GM12872 (cell line): ENCODE measurements around the gene TTC9B.

ENCODE experiments used
- TF ChIP-seq, protein P1 (sequence below): IDR thresholded peaks from 3 replicates; pipeline ENCODE4 v1.5.1; 2011; ENCODE audit warnings: low read depth, mild to moderate bottlenecking, low read length, moderate library complexity; ENCODE audit not compliant: insufficient read depth

TTC9B gene

DNA sequence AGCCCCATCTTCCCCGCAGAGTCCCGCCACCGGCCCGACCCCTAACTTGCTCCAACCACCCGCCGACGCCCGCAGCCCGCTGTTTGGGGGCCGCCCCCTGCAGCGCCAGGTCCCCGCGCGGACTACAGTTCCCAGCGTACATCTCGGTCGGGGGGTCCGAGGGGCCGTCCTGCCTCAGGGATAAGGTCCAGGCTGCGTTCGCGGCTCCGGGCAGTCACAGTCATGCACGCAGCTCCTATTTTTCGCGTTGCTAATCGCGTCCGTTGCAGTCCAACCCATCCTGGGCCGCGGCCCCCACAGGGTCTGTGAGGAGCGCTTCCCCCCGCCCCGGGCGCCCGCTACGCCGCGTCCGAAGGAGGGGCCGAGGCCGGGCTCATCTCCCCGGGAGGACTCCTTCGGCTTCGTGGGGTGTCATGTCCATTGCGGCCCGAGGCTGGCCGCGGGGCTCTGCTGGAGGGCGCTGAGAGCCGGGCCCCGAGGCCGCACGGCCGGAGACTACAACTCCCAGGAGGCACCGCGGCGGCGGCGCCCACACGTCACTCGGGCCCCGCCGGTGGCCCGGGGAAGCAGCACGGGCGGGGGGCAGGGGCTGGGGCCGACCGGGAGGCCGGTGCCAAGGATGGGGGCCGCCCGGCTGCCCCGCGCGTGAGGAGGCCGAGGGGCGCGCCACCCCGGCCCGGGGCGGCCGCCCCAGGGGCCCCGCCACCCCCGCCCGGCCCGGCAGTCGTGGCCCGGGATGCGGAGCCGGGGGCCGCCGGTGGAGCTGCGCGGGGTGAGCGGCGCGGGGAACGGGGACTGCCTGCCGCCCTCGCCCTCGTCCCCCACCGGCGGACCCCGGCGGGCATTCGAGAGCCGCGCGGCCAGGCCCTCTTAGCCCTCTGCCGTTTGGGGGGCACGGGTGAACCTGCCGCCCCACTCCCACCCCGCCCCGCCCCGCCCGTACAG, 27.0 kb downstream of the TTC9B start, which contains the start of gene MAP3K10:
MAP3K10 (plus strand) TSS at position 536 of the 945 bp plus-strand sequence. CDS start 606 bp downstream, outside the sequence.
- TF ChIP-seq, protein P1, sequence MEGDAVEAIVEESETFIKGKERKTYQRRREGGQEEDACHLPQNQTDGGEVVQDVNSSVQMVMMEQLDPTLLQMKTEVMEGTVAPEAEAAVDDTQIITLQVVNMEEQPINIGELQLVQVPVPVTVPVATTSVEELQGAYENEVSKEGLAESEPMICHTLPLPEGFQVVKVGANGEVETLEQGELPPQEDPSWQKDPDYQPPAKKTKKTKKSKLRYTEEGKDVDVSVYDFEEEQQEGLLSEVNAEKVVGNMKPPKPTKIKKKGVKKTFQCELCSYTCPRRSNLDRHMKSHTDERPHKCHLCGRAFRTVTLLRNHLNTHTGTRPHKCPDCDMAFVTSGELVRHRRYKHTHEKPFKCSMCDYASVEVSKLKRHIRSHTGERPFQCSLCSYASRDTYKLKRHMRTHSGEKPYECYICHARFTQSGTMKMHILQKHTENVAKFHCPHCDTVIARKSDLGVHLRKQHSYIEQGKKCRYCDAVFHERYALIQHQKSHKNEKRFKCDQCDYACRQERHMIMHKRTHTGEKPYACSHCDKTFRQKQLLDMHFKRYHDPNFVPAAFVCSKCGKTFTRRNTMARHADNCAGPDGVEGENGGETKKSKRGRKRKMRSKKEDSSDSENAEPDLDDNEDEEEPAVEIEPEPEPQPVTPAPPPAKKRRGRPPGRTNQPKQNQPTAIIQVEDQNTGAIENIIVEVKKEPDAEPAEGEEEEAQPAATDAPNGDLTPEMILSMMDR, result no peak

DNA sequence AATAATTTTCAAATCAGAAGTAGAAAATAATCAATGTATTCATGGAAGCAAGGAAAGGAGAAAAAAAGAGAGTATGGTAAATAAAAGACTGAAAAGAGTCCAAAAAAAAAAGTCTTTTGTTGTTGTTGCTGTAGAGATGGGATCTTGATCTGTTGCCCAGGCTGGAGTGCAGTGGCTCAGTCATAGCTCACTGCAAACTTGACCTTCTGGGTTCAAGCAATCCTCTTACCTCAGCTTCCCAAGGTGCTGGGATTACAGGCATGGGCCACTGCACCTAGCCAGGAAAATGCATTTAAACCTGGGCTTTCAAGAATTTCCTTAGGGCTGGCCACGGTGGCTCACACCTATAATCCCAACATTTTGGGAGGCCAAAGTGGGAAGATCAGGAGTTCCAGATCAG, 33.9 kb downstream of the TTC9B start:
- TF ChIP-seq, protein P1, result no peak

DNA sequence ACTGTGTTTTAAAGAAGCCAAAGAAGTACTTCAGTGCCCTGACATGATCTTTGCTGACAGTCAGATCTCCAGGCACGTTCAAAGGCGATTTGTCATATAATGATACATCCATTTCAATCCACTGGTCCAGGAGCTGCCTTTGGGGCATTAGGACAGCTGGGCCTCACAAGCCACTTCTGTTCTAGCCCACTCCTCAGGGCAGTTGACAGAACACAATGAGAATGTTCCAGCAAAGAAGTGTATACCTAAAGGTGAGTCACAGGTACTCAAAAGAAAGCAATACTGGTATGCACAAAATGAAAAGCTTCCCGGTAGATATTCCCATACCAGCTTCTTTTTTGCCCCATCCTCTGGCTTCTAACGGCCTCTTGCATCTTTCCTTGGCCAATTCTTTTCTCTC, 39.4 kb downstream of the TTC9B start:
- TF ChIP-seq, protein P1, result no peak

DNA sequence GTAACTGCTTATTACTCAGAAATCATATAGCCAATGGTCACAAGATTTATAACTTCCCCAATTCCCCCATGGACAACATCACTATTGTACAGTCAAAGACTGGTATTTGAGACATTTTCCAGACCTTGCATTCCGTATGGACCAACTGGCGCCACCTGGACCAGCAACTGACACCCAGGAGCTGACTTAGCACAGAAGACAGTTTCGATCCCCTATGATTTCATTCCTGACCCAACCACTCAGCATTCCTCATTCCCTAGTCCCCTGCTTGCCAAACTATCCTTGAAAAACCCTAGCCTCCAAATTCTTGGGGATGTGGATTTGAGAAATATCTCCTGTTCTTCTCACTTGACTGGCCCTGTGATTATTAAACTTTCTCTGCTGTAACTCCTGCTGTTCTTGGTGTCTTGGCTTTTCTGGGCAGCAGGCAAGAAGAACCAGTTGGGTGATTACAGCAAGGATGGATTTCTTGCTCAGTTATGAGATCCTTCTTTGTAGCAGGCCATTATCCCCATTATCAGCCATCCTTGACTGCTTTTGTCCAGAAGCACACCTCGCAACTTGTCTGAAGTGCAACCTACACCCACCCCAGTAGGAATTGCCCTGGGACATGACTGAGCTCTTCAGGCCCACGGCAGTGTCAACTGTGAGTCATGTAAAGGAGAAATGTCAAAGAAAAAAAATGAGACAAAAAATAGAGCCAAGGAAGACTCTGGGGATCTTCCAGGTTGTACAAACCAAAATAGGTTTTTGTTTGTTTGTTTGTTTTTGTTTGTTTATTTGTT, 40.7 kb downstream of the TTC9B start:
- TF ChIP-seq, protein P1, result no peak

DNA sequence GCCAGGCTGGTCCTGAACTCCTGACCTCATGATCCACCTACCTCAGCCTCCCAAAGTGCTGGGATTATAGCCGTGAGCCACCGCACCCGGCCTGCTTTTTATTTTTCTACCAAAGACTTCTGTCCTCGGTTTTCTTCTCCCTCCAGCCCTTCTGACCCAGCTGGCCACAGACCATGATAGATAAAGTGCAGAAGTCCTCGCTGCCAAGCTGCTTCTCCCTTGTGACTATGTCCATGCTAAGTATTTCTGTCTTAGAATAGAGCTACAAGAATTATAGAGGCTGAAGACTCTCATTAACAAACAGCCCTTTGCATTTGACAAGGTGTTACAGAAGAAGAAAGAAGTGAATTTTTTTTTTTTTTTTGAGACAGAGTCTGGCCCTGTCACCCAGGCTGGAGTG, 42.4 kb downstream of the TTC9B start:
- TF ChIP-seq, protein P1, result no peak

DNA sequence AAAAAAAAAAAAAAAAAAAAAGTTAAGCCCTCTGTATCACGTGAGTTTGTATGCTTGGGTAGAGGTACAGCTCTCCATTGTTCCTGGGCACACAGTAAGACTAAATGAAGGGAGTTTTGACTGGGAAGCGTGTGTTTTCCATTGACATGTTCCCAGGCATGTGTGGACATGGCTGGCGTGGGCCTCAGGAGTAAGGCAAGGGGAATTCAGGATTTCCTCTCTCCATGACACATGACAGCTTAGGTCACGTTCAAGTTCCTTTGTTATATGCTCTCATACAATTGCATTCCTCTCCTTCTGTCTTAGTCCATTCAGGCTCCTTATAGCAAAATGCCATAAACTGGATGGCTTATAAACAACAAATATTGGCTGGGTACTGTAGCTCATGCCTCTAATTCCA, 44.1 kb downstream of the TTC9B start:
- TF ChIP-seq, protein P1, result no peak
